ENCODE results near the gene ABCG1.

The ABCG1 gene

GRCh38 chr21:42254083-42254482, 35.1 kb downstream of the ABCG1 start:
- DNase-seq, result no peak

GRCh38 chr21:42254651-42255601, 36.0 kb downstream of the ABCG1 start:
- DNase-seq, result no peak

- no peak for DNase-seq
These were observed 36.9 kb downstream of the ABCG1 start for GRCh38 chr21:42255825-42256224.

- no peak for DNase-seq
These were observed 37.4 kb downstream of the ABCG1 start for GRCh38 chr21:42256316-42256715.

GRCh38 chr21:42257091-42257765, 38.3 kb downstream of the ABCG1 start:
- no peak for DNase-seq

- DNase-seq, result peak; percentile 68
These were observed 39.4 kb downstream of the ABCG1 start for GRCh38 chr21:42258150-42258884.

- DNase-seq, result no peak
These were observed 40.0 kb downstream of the ABCG1 start for GRCh38 chr21:42258885-42259407.

- DNase-seq, result no peak
These were observed 41.2 kb downstream of the ABCG1 start for GRCh38 chr21:42260121-42260520.

GRCh38 chr21:42261829-42262200, 42.9 kb downstream of the ABCG1 start:
- DNase-seq, result peak; percentile 27

GRCh38 chr21:42262831-42263231, 43.9 kb downstream of the ABCG1 start:
- DNase-seq, result no peak

GRCh38 chr21:42263591-42264131, 44.7 kb downstream of the ABCG1 start:
- peak; percentile 15 for DNase-seq

GRCh38 chr21:42264245-42265195, 45.6 kb downstream of the ABCG1 start:
- DNase-seq, result no peak

- DNase-seq, result no peak
These were observed 46.4 kb downstream of the ABCG1 start for GRCh38 chr21:42265231-42265812.

GRCh38 chr21:42266971-42267556, 48.1 kb downstream of the ABCG1 start:
- no peak for DNase-seq

GRCh38 chr21:42269386-42269785, 50.4 kb downstream of the ABCG1 start:
- peak; percentile 77 for DNase-seq

- DNase-seq, result no peak
These were observed 52.1 kb downstream of the ABCG1 start for GRCh38 chr21:42271065-42271464.

GRCh38 chr21:42272109-42272962, 53.4 kb downstream of the ABCG1 start:
- no peak for DNase-seq

- no peak for DNase-seq
These were observed 54.2 kb downstream of the ABCG1 start for GRCh38 chr21:42272984-42273600.

GRCh38 chr21:42276076-42276475, 57.1 kb downstream of the ABCG1 start:
- no peak for DNase-seq

All from NCI-H1436 (cell line).